Spinal cord (tissue), 10 donors: Measurements from ENCODE around the gene MRPS14. TPM values are rescaled to one million over a fixed set of nuclear protein-coding genes. Genes with fewer than 3 reads are reported as not detected.
A peak's percentile ranks its signal among the peaks of the same experiment; 100 is the strongest.

Experiments used
- DNase-seq, 6 donors: peaks; one replicate each; pipeline versions ENCODE4 v3.0.0 to v3.0.0-alpha.2; 2013 to 2015; ENCODE audit warnings: low spot score in 6 of 6, low read depth in 4 of 6
- H3K27ac ChIP-seq: one replicate; pipeline ENCODE4 v1.5.1; 2013; ENCODE audit warnings: low read depth, low read length, control low read depth
- H3K27me3 ChIP-seq: one replicate; pipeline ENCODE4 v1.6.1; 2013; ENCODE audit warnings: low read length; ENCODE audit not compliant: control insufficient read depth, insufficient read depth
- H3K36me3 ChIP-seq: one replicate; pipeline ENCODE4 v1.6.1; 2013; ENCODE audit warnings: low read length; ENCODE audit not compliant: control insufficient read depth, insufficient read depth
- H3K4me1 ChIP-seq: one replicate; pipeline ENCODE4 v1.6.1; 2013; ENCODE audit warnings: low read length; ENCODE audit not compliant: control insufficient read depth, insufficient read depth
- H3K4me3 ChIP-seq: one replicate; pipeline ENCODE4 v1.5.1; 2013; ENCODE audit warnings: low read depth, low read length, control low read depth
- H3K9me3 ChIP-seq: one replicate; pipeline ENCODE4 v1.6.1; 2013; ENCODE audit warnings: low read length; ENCODE audit not compliant: control insufficient read depth, insufficient read depth
- WGBS: methylation state at CpG from one replicate; pipeline ENCODE4 v1.1.5; 2013; ENCODE audit warnings: missing lambda C conversion rate; ENCODE audit not compliant: insufficient coverage; 5-methylcytosine and 5-hydroxymethylcytosine counted together
- polyA plus RNA-seq, 2 donors: library from polyadenylated mRNA; unstranded; fragments of 120-200 nt; gene quantifications; one replicate each; pipeline ENCODE4 v1.2.1, GENCODE V29; 2013; ENCODE audit not compliant: insufficient read length in 2 of 2
- total RNA-seq, 2 donors: library from RNA; depleted of rRNA in 1 of 2; stranded (reverse); fragments of 120-200 nt in 1 of 2; fragments of >200 nt in 1 of 2; gene quantifications; one replicate each; pipeline versions ENCODE4 v1.2.3 to v1.2.4, GENCODE V29; 2013 to 2014
- donor health status: healthy.

The MRPS14 gene
- total and polyA plus RNA-seq, 4 donors, result 42.6 to 58.6 (median 48.1) TPM

GRCh38 chr1:174991473-174991872 lies 31.8 kb downstream of the MRPS14 start:
- H3K4me3 ChIP-seq, result no peak overlapping the region
- no peaks in the 10 kb centered on the region for H3K4me1 ChIP-seq
- H3K36me3 ChIP-seq, result no peaks in the 10 kb centered on the region
- H3K27ac ChIP-seq, result no peak overlapping the region
- DNase-seq, result no peak
- no CpG with 5 or more reads among the region's 1 CpG for WGBS
- no peaks in the 10 kb centered on the region for H3K27me3 ChIP-seq
- H3K9me3 ChIP-seq, result no peaks in the 10 kb centered on the region

GRCh38 chr1:174990382-174990999 lies 32.7 kb downstream of the MRPS14 start:
- Histone ChIP-seq H3K9me3 (no peaks in the 10 kb centered on the region), H3K27ac (peak overlapping the region; percentile 37), H3K4me3 (peak overlapping the region; percentile 24), H3K4me1 (no peaks in the 10 kb centered on the region), H3K27me3 (no peaks in the 10 kb centered on the region), H3K36me3 (no peaks in the 10 kb centered on the region)
- no peak for DNase-seq
- WGBS, result 87% methylated on average over 3 of the region's 6 CpGs

- Histone ChIP-seq H3K36me3 (no peaks in the 10 kb centered on the region), H3K27me3 (no peaks in the 10 kb centered on the region), H3K4me1 (no peaks in the 10 kb centered on the region), H3K4me3 (no peak overlapping the region), H3K9me3 (no peaks in the 10 kb centered on the region), H3K27ac (no peak overlapping the region)
- no peak for DNase-seq
- 77% methylated on average over 4 of the region's 5 CpGs for WGBS
Measured at GRCh38 chr1:174989536-174990220, 33.5 kb downstream of the MRPS14 start.

GRCh38 chr1:174988986-174989385 lies 34.2 kb downstream of the MRPS14 start:
- Histone ChIP-seq H3K9me3 (no peaks in the 10 kb centered on the region), H3K4me1 (no peaks in the 10 kb centered on the region), H3K27ac (no peak overlapping the region), H3K36me3 (no peaks in the 10 kb centered on the region), H3K27me3 (no peaks in the 10 kb centered on the region), H3K4me3 (no peak overlapping the region)
- 100% methylated on average over 2 of the region's 3 CpGs for WGBS
- DNase-seq, result no peak

- no peaks in the 10 kb centered on the region for H3K4me1 ChIP-seq
- H3K9me3 ChIP-seq, result no peaks in the 10 kb centered on the region
- DNase-seq, result no peak
- H3K36me3 ChIP-seq, result no peaks in the 10 kb centered on the region
- H3K27ac ChIP-seq, result no peak overlapping the region
- H3K4me3 ChIP-seq, result no peak overlapping the region
- no peaks in the 10 kb centered on the region for H3K27me3 ChIP-seq
Measured at GRCh38 chr1:174988539-174988938, 34.7 kb downstream of the MRPS14 start.

GRCh38 chr1:174984952-174985351 lies 38.3 kb downstream of the MRPS14 start:
- H3K9me3 ChIP-seq, result no peaks in the 10 kb centered on the region
- no peak for DNase-seq
- 98% methylated on average over 4 of the region's 4 CpGs for WGBS

GRCh38 chr1:174982971-174983689 lies 40.1 kb downstream of the MRPS14 start:
- DNase-seq, result peak in 4 of 6 donors; percentile 31 to 90 (median 66)

More at GRCh38 chr1:174984952-174985351, 38.3 kb downstream of the MRPS14 start:
- Histone ChIP-seq H3K36me3 (no peaks in the 10 kb centered on the region), H3K4me3 (no peak overlapping the region), H3K27ac (no peak overlapping the region), H3K27me3 (no peaks in the 10 kb centered on the region), H3K4me1 (no peaks in the 10 kb centered on the region)

GRCh38 chr1:174976436-174977108 lies 46.7 kb downstream of the MRPS14 start:
- H3K27me3 ChIP-seq, result no peaks in the 10 kb centered on the region
- no peak overlapping the region for H3K4me3 ChIP-seq
- H3K27ac ChIP-seq, result no peak overlapping the region
- no peaks in the 10 kb centered on the region for H3K9me3 ChIP-seq
- DNase-seq, result peak in 1 of 6 donors; percentile 43
- no CpG with 5 or more reads among the region's 4 CpGs for WGBS
- no peaks in the 10 kb centered on the region for H3K4me1 ChIP-seq
- H3K36me3 ChIP-seq, result peaks cover 6% of the 10 kb centered on the region

More at GRCh38 chr1:174982971-174983689, 40.1 kb downstream of the MRPS14 start:
- Histone ChIP-seq H3K27ac (no peak overlapping the region), H3K4me3 (no peak overlapping the region), H3K27me3 (no peaks in the 10 kb centered on the region), H3K9me3 (no peaks in the 10 kb centered on the region), H3K4me1 (no peaks in the 10 kb centered on the region), H3K36me3 (peaks cover 6% of the 10 kb centered on the region)

GRCh38 chr1:174975764-174976163 lies 47.5 kb downstream of the MRPS14 start:
- no CpG with 5 or more reads among the region's 1 CpG for whole genome bisulfite sequencing
- no peak overlapping the region for H3K27ac ChIP-seq
- H3K27me3 ChIP-seq, result no peaks in the 10 kb centered on the region
- no peaks in the 10 kb centered on the region for H3K9me3 ChIP-seq
- no peak for DNase-seq
- H3K4me3 ChIP-seq, result no peak overlapping the region
- no peaks in the 10 kb centered on the region for H3K4me1 ChIP-seq
- peaks cover 6% of the 10 kb centered on the region for H3K36me3 ChIP-seq
